GM18507 (cell line): ENCODE results near the gene UBFD1.
"Not testable (repeated sequence)": the region's sequence is repeated elsewhere in the genome, so short reads cannot be mapped to it uniquely, and the experiment has no call there.

Experiments used
- DNase-seq: peaks from one replicate; pipeline ENCODE4 v3.0.0; 2011; ENCODE audit warnings: low read depth; ENCODE audit not compliant: insufficient read length; ENCODE audit errors: extremely low spot score
- FAIRE-seq: peaks from 2 replicates; lab custom pipeline; 2011; peaks lifted over from hg19 to GRCh38; lab: Jason Lieb, UNC

UBFD1 gene

DNA sequence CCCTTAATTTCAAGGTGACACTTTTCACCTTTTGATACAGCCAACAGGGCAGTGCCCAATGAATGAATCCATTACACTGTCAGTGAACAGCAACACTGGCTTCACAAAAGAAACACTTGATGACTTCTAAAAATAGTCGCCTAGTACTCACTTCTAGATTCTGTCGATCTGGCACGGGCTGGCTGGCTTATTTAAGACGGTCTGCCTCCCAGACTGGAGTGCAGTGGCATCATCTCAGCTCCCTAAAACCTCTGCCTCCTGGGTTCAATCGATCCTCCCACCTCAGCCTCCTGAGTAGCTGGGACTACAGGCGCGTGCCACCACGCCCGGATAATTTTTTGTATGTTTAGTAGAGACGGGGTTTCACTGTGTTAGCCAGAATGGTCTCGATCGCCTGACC lies 36.7 kb downstream of the UBFD1 start:
- FAIRE-seq: no peak

DNA sequence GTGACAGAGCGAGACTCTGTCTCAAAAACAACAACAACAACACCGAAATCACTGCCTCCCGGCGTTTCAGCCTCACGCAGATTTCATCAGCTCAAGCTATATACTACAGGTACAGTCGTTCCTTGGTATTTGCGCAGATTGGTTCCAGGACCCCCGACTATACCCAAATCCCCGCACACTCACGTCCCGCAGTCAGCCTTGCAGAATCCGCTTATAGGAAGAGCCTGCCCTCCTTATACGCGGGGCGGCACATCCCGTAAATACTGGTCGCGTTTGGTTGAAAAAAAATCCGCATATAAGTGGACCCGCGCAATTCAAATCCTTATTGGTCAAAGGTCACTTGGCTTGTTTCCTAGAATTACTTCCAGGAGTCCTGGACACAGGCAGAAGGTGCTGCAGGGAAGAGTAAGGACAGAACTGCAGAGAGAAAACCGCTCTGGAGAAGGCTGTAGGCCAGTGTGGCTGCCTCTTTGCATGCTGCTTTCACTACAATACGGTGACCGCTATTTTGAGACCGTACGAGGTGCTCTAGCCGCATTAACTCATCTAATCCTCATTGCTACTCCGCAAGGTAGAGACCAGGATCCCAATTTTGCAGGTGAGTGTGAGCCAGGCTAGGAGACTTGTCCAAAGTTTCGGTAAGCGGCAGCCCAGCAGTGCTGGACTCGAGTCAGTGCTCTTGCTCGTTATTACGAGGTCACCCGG lies 37.9 kb downstream of the UBFD1 start:
- no peak for DNase-seq
- no peak for FAIRE-seq

More for the DNA sequence above, 36.7 kb downstream of the UBFD1 start:
- DNase-seq: no peak

DNA sequence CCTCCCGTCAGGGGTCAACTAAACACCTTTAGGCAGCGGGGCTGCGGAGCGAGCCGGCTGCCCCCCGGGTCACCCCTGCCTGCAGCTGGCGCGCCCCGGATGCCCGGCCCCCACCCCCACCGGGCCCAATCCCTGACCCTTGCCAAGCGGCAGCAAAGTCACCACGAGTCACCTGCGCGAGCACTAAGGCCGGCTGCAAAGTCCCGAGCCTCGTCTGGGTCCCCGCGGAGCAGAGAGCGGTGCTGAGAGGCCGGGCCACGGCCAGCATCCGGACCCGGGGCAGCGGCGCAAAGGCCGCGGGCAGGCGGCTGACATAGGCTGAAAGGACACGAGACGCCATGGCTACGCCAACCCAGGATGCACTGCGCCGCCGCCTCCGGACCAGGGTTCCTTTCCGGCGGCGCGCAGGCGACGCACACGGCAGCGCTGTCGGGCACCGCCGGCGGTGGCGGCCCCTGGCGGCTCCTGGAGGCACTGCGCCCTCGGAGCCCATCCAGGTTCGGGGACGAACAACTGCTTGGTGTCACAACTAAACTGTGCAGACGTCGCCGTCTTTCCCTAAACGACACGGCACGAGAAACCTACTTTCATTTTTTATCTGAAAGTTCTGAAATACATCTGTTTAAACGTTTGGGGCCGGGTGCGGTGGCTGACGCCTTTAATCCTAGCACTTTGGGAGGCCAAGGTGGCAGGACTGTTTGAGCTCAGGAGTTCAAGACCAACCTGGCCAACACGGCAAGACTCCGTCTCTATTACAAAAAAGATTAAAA lies 38.6 kb downstream of the UBFD1 start, which contains the start of gene NDUFAB1:
Gene NDUFAB1 (minus strand): TSS at position 366 of the 770 bp plus-strand sequence. CDS start 26 bp downstream, at position 340.
- peak; percentile 70 for FAIRE-seq
- DNase-seq: peak; percentile 87

DNA sequence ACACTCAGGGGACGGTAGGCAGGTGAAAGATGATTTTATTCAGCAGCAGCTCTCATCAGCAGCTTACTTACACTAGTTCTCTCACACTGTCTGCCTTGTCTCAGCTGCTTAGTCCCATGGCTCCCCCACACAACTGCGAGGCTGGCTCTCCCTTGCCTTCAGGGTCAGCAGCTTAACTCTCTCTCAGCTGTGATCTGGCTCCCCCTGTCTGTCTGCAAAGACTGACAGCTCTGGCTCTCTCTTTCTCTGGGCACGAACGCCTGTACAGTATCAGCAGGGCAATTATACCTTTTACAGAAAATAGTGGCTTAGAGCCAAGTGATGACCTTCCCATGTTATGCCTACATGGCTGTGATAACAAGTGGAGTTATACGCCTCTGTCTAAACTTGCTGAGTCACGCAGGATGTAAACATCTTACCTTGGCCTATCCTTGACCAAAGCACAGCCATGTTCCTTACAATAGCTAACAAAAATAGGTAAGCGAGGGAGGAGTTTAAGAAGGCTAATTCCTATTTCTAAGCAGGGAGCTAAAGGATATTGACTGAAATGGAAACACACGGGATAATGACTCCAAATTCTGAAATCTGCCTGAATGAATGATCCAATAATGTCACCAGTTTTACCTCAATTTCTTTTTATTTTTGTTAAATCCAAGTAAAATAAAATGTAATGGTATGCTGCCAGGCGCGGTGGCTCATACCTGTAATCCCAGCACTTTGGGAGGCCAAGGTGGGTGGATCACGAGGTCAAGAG lies 39.7 kb downstream of the UBFD1 start:
- DNase-seq: no peak
- FAIRE-seq: no peak

DNA sequence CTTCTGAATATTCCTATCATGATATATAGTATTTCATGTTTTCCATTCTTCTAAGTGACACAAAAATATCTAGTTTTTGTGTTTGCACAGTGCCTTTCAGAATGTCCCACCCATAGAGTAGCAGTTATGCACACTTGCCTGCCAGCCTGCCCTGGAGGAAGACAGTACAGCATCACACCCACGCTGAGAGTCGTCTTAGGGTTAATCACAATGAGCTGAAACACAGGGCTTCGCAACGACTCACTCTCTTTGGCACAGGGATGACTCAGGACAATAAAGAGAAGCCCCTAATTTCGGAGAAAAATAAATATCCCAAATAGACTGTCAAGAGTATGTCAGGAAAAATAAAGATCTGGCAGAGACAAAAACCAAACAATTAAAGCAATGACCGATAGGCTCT lies 50.2 kb downstream of the UBFD1 start:
- DNase-seq (no peak), FAIRE-seq (no peak)

DNA sequence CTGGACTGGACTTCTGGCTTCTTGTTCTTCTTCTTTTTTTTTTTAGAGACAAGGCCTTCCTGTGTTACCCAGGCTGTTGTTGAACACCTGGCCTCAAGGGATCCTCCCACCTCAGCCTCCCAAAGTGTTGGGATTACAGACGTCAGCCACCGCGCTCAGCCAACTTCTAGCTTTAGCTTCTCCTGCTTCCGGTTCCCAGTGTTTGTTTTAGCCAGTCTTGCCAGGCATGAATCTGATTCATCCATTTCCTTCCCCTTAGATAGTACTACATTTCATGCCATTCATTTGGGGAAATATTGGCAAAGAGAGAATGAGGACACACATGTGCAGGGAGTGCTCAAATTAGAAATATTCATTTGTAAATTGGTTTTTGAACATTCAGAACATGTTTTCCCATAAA lies 50.7 kb downstream of the UBFD1 start:
- DNase-seq (no peak), FAIRE-seq (no peak)

DNA sequence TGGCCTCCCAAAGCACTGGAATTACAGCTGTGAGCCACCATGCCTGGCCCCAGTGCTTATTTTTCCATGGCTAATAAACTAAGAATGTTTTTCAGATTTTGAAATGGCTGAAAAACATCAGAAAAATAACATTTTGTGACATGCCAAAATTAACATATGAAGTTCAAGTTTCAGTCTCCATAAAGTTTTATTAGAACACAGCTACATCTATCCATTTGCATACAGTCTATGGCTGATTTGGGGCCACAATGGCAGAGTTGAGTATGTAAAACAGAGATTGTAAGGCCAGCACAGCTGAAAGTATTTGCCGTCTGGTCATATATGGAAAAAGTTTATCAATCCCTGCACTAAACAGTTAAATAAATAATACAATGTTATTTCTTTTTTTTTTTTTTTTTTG lies 52.4 kb downstream of the UBFD1 start:
- DNase-seq (no peak), FAIRE-seq (no peak)

DNA sequence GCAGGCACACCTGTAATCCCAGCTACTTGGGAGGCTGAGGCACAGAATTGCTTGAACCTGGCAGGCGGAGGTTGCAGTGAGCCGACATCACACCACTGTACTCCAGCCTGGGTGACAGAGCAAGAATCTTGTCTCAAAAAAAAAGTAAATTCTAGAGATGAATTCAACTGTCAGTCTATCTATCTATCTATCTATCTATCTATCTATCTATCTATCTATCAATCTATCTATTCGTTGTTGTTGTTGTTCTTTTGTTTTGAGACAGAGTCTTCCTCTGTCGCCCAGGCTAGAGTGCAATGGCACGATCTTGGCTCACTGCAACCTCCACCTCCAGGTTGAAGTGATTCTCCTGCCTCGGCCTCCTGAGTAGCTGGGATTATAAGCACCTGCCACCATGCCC lies 53.4 kb downstream of the UBFD1 start:
- not testable (repeated sequence) for DNase-seq, FAIRE-seq

DNA sequence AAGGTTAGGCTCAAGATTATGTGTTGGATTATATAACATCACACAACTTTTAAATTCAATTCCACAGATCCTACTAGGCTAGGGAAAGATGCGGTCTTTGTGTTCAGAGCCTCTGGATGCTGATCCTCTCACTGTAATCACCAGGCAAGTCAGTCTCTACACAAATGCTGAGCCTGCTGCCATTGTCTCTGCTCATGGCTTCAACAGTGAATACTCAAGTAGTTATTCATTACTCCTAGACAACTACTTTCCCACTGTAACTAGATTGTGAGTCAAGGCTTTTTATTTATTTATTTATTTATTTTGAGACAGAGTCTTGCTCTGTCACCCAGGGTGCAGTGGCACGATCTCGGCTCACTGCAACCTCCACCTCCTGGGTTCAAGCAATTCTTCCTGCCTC lies 54.4 kb downstream of the UBFD1 start:
- DNase-seq: no peak
- FAIRE-seq: no peak

DNA sequence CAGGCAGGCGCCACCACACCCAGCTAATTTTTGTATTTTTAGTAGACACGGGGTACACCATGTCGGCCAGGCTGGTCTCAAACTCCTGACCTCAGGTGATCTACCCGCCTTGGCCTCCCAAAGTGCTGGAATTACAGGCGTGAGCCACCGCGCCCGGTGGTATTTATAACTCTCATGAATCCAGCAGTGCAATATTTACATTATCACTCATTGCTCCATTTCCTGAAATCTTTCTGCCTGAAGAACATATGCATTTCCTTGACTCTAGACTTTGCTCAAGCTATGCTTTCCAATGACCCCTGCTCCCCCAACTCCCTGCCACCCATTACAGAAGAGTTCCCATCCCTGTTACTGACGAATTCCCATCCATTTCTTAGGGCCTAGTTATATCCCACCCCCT lies 58.3 kb downstream of the UBFD1 start:
- FAIRE-seq (no peak), DNase-seq (no peak)
